GM12878 (cell line): ENCODE results near the gene ARL10. TPM values are rescaled to one million over a fixed set of nuclear protein-coding genes. Genes with fewer than 3 reads are reported as not detected.

Experiments used
- ATF7 ChIP-seq: fragments of 450-650 bp; IDR thresholded peaks from 2 replicates; pipeline ENCODE4 v1.6.1; 2016; ENCODE audit warnings: low read depth, mild to moderate bottlenecking
- BACH1 ChIP-seq: fragments of 450-650 bp; IDR thresholded peaks from 2 replicates; pipeline ENCODE4 v1.6.1; 2017; ENCODE audit warnings: mild to moderate bottlenecking, borderline replicate concordance
- BMI1 ChIP-seq: fragments of 450-650 bp; IDR thresholded peaks from 2 replicates; pipeline ENCODE4 v1.6.1; 2016; ENCODE audit warnings: mild to moderate bottlenecking, moderate library complexity, borderline replicate concordance
- CHD2 ChIP-seq: IDR thresholded peaks from 2 replicates; pipeline ENCODE4 v1.6.1; 2011; ENCODE audit warnings: low read depth, low read length, improper control_type of control experiment, borderline replicate concordance
- EGR1 ChIP-seq, 2 experiments: IDR thresholded peaks; 1 replicate in 1 of 2; 2 replicates in 1 of 2; pipeline ENCODE4 v1.6.1; 2011 to 2012; ENCODE audit warnings: low read depth in 2 of 2, low read length in 2 of 2, borderline replicate concordance in 1 of 2, mild to moderate bottlenecking in 1 of 2, moderate library complexity in 1 of 2
- EZH2 ChIP-seq: IDR thresholded peaks from 2 replicates; pipeline ENCODE4 v1.6.1; 2012; ENCODE audit warnings: low read depth, mild to moderate bottlenecking, control low read depth, inconsistent platforms, low read length, borderline replicate concordance; ENCODE audit not compliant: control insufficient read depth
- HDGF ChIP-seq: fragments of 450-650 bp; IDR thresholded peaks from 2 replicates; pipeline ENCODE4 v1.6.1; 2016; ENCODE audit warnings: antibody characterized with exemption
- HSF1 ChIP-seq: fragments of 150-350 bp; IDR thresholded peaks from 2 replicates; pipeline ENCODE4 v1.6.1; 2014; ENCODE audit warnings: mild to moderate bottlenecking, low read depth, low read length
- IRF4 ChIP-seq: IDR thresholded peaks from 2 replicates; pipeline ENCODE4 v1.6.1; 2011; ENCODE audit warnings: low read depth, low read length
- KAT2A ChIP-seq: conservative IDR thresholded peaks from 2 replicates; pipeline ENCODE4 v1.6.1; 2011; ENCODE audit warnings: low read depth, low read length; ENCODE audit not compliant: control insufficient read depth
- MLLT1 ChIP-seq: fragments of 450-650 bp; IDR thresholded peaks from 2 replicates; pipeline ENCODE4 v1.6.1; 2016; ENCODE audit warnings: mild to moderate bottlenecking
- NFIC ChIP-seq: IDR thresholded peaks from 2 replicates; pipeline ENCODE4 v1.6.1; 2012; ENCODE audit warnings: low read depth, mild to moderate bottlenecking, inconsistent platforms, low read length, moderate library complexity
- NR2F1 ChIP-seq: fragments of 450-650 bp; conservative IDR thresholded peaks from 2 replicates; pipeline ENCODE4 v1.6.1; 2017; ENCODE audit warnings: mild to moderate bottlenecking
- RELB ChIP-seq: fragments of 450-650 bp; IDR thresholded peaks from 2 replicates; pipeline ENCODE4 v1.6.1; 2017; ENCODE audit warnings: low read depth, mild to moderate bottlenecking, moderate library complexity
- SMAD1 ChIP-seq: fragments of 450-650 bp; IDR thresholded peaks from 2 replicates; pipeline ENCODE4 v1.6.1; 2018; ENCODE audit warnings: mild to moderate bottlenecking, low read depth; ENCODE audit not compliant: partially characterized antibody
- SMAD5 ChIP-seq: IDR thresholded peaks from 2 replicates; pipeline ENCODE4 v1.6.1; 2016; ENCODE audit warnings: antibody characterized with exemption, low read depth
- SMC3 ChIP-seq: IDR thresholded peaks from 2 replicates; pipeline ENCODE4 v1.6.1; 2011; ENCODE audit warnings: low read length, improper control_type of control experiment, borderline replicate concordance
- SUZ12 ChIP-seq: fragments of 200-600 bp; sonication (generic); IDR thresholded peaks from one replicate; pipeline ENCODE4 v1.6.1; 2018; ENCODE audit warnings: antibody characterized with exemption, mild to moderate bottlenecking; ENCODE audit not compliant: unreplicated experiment
- TCF12 ChIP-seq: IDR thresholded peaks from 2 replicates; pipeline ENCODE4 v1.6.1; 2011; ENCODE audit warnings: low read depth, mild to moderate bottlenecking, low read length
- WRNIP1 ChIP-seq: IDR thresholded peaks from 2 replicates; pipeline ENCODE4 v1.6.1; 2011; ENCODE audit warnings: low read depth, low read length, improper control_type of control experiment, borderline replicate concordance
- ZBTB40 ChIP-seq: fragments of 450-650 bp; IDR thresholded peaks from 2 replicates; pipeline ENCODE4 v1.6.1; 2016; ENCODE audit warnings: mild to moderate bottlenecking, moderate library complexity, borderline replicate concordance
- ZNF274 ChIP-seq: IDR thresholded peaks from one replicate; pipeline ENCODE4 v1.8.0; 2011; ENCODE audit not compliant: insufficient read length, insufficient read depth
- polyA plus RNA-seq, 11 experiments: library from polyadenylated mRNA; depleted of rRNA in 4 of 11; unstranded in 6 of 11; stranded (reverse) in 5 of 11; fragments of >200 nt; fragmentation: Nextera tagmentation in 4 of 11; fragmentation: Illumina TruSeq in 1 of 11; extraction: Ambion mirVana in 4 of 11; extraction: Trizol in 1 of 11; gene quantifications; 1 replicate in 1 of 11; 2 replicates in 10 of 11; pipeline versions ENCODE4 v1.2.1 to v1.2.3, GENCODE V29; 2011 to 2016; ENCODE audit warnings: inconsistent platforms in 2 of 11, missing spikeins in 2 of 11, low read depth in 1 of 11
- total RNA-seq, 4 experiments: library from RNA; depleted of rRNA in 3 of 4; stranded (reverse); fragments of >200 nt in 3 of 4; fragmentation: Illumina TruSeq in 1 of 4; extraction: Trizol in 1 of 4; gene quantifications; 2 replicates each; pipeline versions ENCODE4 v1.2.1 to v1.2.3, GENCODE V29; 2013 to 2021

Gene ARL10
- total and polyA plus RNA-seq, 10 of the 15 experiments (the other 5 are each of a cell fraction or from before 2014, with no cell fraction given), result 0.44 to 6.4 (median 2.4) TPM

- TF ChIP-seq WRNIP1 (peak; percentile 96; the same call in 1 of the 2 replicates), TCF12 (peak; percentile 29), SMC3 (no peak), RELB (peak; percentile 98), CHD2 (peak; percentile 98), IRF4 (no peak), HDGF (no peak), ZBTB40 (peak; percentile 99), ATF7 (peak; percentile 75), KAT2A (no peak), EGR1 (IDR thresholded peaks at IDR 0.05; ENCODE audit: borderline replicate concordance in 1 of 2, low read depth in 2 of 2, low read length in 2 of 2) (peak; percentile 30 to 46), BMI1 (no peak), SMAD1 (peak; percentile 73), HSF1 (peak; percentile 74; the same call in 1 of the 2 replicates), MLLT1 (peak; percentile 87), NFIC (no peak), NR2F1 (peak; percentile 88; the same call in 1 of the 2 replicates), SMAD5 (peak; percentile 75), EZH2 (no peak), ZNF274 (no peak), BACH1 (0 out of 2 replicates have a peak, but pooled peaks have one; percentile 22), SUZ12 (no peak)
Observed at GRCh38 chr5:176388444-176389134, 23.3 kb downstream of the ARL10 start, which contains the start of the genes HIGD2A and NOP16 (continued).
